WTC11 (cell line): ENCODE measurements around the gene RPS6KC1.

Experiments
- ATF2 ChIP-seq: sonication (generic); formaldehyde crosslinking; IDR thresholded peaks from 2 replicates; pipeline ENCODE4 v1.8.1; 2022; ENCODE audit warnings: low read depth, missing genetic modification reagents, borderline replicate concordance
- ATF3 ChIP-seq: sonication (generic); formaldehyde crosslinking; conservative IDR thresholded peaks from 2 replicates; pipeline ENCODE4 v1.8.1; 2022; ENCODE audit warnings: mild to moderate bottlenecking, missing genetic modification reagents
- CTCF ChIP-seq: fragments of 200-600 bp; IDR thresholded peaks from 2 replicates; pipeline ENCODE4 v1.8.0; 2022; ENCODE audit warnings: antibody characterized with exemption
- ELF4 ChIP-seq: sonication (generic); formaldehyde crosslinking; IDR thresholded peaks from 2 replicates; pipeline ENCODE4 v1.8.1; 2022; ENCODE audit warnings: low read depth, mild to moderate bottlenecking, moderate library complexity, missing genetic modification reagents
- ESRRA ChIP-seq: sonication (generic); formaldehyde crosslinking; IDR thresholded peaks from 2 replicates; pipeline ENCODE4 v1.8.1; 2022; ENCODE audit warnings: mild to moderate bottlenecking, missing genetic modification reagents, borderline replicate concordance
- MAX ChIP-seq: sonication (generic); formaldehyde crosslinking; IDR thresholded peaks from 2 replicates; pipeline ENCODE4 v1.8.0; 2022; ENCODE audit warnings: mild to moderate bottlenecking, missing genetic modification reagents
- MXD4 ChIP-seq: fragments of 250-450 bp; sonication (Bioruptor Pico); IDR thresholded peaks from 2 replicates; pipeline ENCODE4 v1.8.0; 2021; ENCODE audit warnings: mild to moderate bottlenecking, moderate library complexity, borderline replicate concordance
- NFE2L1 ChIP-seq: sonication (generic); formaldehyde crosslinking; IDR thresholded peaks from 2 replicates; pipeline ENCODE4 v1.8.1; 2023; ENCODE audit warnings: missing genetic modification reagents
- SMAD4 ChIP-seq: sonication (generic); formaldehyde crosslinking; IDR thresholded peaks from 2 replicates; pipeline ENCODE4 v1.8.0; 2022; ENCODE audit warnings: mild to moderate bottlenecking, missing genetic modification reagents
- ZSCAN18 ChIP-seq: fragments of 250-450 bp; sonication (Bioruptor Pico); IDR thresholded peaks from 2 replicates; pipeline ENCODE4 v2.1.2; 2022; ENCODE audit warnings: mild to moderate bottlenecking, moderate library complexity

- no peak for TF ChIP-seq ATF3 (CRISPR knock-in tag)
- TF ChIP-seq CTCF, result no peak
- TF ChIP-seq MXD4 (CRISPR knock-in tag), result no peak
- TF ChIP-seq NFE2L1 (CRISPR knock-in tag), result no peak
- no peak for TF ChIP-seq ATF2
- TF ChIP-seq ELF4 (CRISPR knock-in tag), result no peak
- no peak for TF ChIP-seq ESRRA
- TF ChIP-seq ZSCAN18 (CRISPR knock-in tag), result no peak
- no peak for TF ChIP-seq SMAD4
- no peak for TF ChIP-seq MAX (CRISPR knock-in tag)
Measured at GRCh38 chr1:213303286-213303685, 252.2 kb downstream of the RPS6KC1 start.
